Neuron (in vitro differentiated cells): ENCODE data around the gene HMGXB4.

Experiments used
- H2AFZ ChIP-seq: one replicate; pipeline ENCODE4 v1.6.1; 2013; ENCODE audit warnings: low read depth, mild to moderate bottlenecking, inconsistent platforms, low read length, moderate library complexity
- H3K27me3 ChIP-seq: one replicate; pipeline ENCODE4 v1.6.1; 2013; ENCODE audit warnings: low read length; ENCODE audit not compliant: insufficient read depth
- H3K36me3 ChIP-seq: one replicate; pipeline ENCODE4 v1.6.1; 2013; ENCODE audit warnings: low read length; ENCODE audit not compliant: insufficient read depth
- H3K4me1 ChIP-seq: one replicate; pipeline ENCODE4 v1.6.1; 2013; ENCODE audit warnings: low read length; ENCODE audit not compliant: insufficient read depth
- H3K4me3 ChIP-seq: 2 replicates; pipeline ENCODE4 v1.5.1; 2013; ENCODE audit warnings: mild to moderate bottlenecking, low read length, moderate library complexity
- H3K9me3 ChIP-seq: one replicate; pipeline ENCODE4 v1.6.1; 2013; ENCODE audit warnings: low read length

Gene HMGXB4

DNA sequence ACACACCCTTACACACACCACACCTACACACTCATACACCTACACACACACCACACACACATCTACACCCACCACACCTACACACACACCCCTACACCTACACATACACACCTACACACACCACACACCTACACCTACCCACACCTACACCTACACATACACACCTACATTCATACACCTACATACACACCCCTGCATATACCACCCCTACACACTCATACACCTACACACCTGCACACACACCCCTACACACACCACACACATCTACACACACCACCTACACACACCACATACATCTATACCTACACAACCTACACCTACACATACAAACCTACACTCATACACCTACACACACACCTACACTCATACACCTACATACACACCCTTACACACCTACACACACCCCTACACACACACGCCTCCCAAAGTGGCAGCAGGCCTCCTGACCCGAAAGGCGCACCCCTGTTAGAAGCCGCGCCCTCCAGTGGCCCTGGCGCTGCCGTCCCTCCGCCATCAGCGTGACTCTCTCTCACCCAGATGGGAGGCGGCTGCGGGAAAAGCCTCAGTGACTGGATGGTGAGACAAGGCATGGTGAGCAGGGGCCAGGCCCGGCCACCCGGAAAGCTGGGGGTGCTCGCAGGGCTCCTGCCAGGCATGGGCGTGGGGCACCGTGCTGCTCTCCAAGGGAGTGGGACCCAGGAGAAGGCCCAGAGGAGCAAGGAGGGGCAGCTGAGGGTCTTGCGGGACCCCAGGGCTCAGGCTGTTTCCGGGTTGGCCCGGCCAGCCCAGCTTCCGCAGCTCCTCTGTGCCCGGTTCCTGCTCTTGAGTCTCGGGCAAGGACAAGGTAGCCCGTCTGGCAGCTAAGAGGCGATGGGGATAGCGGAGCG, 86.6 kb downstream of the HMGXB4 start:
- Histone ChIP-seq H2AFZ (no peak overlapping the region), H3K27me3 (no peaks in the 10 kb centered on the region), H3K9me3 (no peaks in the 10 kb centered on the region), H3K4me1 (no peaks in the 10 kb centered on the region), H3K4me3 (no peak overlapping the region), H3K36me3 (peaks cover 10% of the 10 kb centered on the region)

DNA sequence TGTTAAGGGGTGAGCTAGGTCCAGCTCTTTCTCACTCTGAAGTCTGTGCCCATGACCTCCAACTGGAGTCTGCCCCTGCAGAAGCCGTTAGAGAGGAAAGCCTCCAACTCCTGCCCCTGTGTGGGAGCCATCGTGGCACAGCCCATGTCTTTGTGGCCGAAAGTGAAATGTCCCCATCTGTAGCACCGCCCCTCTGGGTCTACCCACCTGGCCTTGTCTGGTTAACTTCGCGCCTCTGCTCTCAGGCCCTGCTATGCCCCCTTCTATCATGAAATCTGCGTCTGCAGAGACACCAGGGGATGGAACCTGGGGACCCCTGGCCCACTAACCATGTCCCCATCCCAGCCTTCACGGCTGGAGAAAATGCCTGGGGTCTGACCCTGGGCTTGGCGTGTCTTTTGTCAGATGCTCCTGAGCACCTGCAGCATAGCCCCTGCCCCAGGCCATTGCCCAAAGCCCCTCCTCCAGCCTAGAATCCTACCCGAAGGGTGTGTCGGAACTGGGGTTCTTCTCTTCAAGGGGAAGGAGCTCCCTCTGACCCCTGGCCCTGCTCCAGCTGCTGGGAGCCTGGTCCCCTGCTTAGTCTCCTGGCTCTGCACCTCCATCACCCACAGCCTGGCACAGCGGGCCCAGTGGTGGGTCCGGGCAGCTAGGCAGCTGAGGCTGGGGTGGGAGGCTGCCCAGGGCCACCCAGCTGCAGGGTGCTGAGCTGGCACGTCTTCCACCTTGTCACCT, 87.8 kb downstream of the HMGXB4 start:
- H2AFZ ChIP-seq, result no peak overlapping the region
- no peaks in the 10 kb centered on the region for H3K27me3 ChIP-seq
- H3K4me1 ChIP-seq, result no peaks in the 10 kb centered on the region
- peaks cover 10% of the 10 kb centered on the region for H3K36me3 ChIP-seq
- H3K4me3 ChIP-seq, result no peak overlapping the region
- no peaks in the 10 kb centered on the region for H3K9me3 ChIP-seq
